HL-60 (cell line): ENCODE measurements around the gene SOX15.

Source experiments
- GABPA ChIP-seq: IDR thresholded peaks from 2 replicates; pipeline ENCODE4 v1.6.1; 2012; ENCODE audit warnings: low read depth
- POLR2AphosphoS5 ChIP-seq: IDR thresholded peaks from 2 replicates; pipeline ENCODE4 v1.6.1; 2012; ENCODE audit warnings: low read depth
- REST ChIP-seq: IDR thresholded peaks from 2 replicates; pipeline ENCODE4 v1.6.1; 2012; ENCODE audit warnings: low read depth; ENCODE audit not compliant: insufficient replicate concordance
- SPI1 ChIP-seq: IDR thresholded peaks from 2 replicates; pipeline ENCODE4 v1.6.1; 2012; ENCODE audit warnings: low read depth, mild to moderate bottlenecking, borderline replicate concordance
- TF ChIP-seq, protein P1 (sequence below): IDR thresholded peaks from one replicate; pipeline ENCODE4 v1.5.1; 2011; ENCODE audit warnings: low read length, control low read depth, inconsistent platforms; ENCODE audit not compliant: insufficient read depth

- TF ChIP-seq POLR2AphosphoS5 (no peak), GABPA (no peak), REST (no peak), SPI1 (no peak)
- TF ChIP-seq, protein P1, sequence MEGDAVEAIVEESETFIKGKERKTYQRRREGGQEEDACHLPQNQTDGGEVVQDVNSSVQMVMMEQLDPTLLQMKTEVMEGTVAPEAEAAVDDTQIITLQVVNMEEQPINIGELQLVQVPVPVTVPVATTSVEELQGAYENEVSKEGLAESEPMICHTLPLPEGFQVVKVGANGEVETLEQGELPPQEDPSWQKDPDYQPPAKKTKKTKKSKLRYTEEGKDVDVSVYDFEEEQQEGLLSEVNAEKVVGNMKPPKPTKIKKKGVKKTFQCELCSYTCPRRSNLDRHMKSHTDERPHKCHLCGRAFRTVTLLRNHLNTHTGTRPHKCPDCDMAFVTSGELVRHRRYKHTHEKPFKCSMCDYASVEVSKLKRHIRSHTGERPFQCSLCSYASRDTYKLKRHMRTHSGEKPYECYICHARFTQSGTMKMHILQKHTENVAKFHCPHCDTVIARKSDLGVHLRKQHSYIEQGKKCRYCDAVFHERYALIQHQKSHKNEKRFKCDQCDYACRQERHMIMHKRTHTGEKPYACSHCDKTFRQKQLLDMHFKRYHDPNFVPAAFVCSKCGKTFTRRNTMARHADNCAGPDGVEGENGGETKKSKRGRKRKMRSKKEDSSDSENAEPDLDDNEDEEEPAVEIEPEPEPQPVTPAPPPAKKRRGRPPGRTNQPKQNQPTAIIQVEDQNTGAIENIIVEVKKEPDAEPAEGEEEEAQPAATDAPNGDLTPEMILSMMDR = no peak
Observed at GRCh38 chr17:7562208-7562605, 27.7 kb downstream of the SOX15 start.
